22Rv1 (cell line): Measurements from ENCODE around the gene WDFY2.

Experiments
- CTCF ChIP-seq: fragments of 450-650 bp; IDR thresholded peaks from 2 replicates; pipeline ENCODE4 v1.5.1; 2017; ENCODE audit warnings: mild to moderate bottlenecking
- ZFX ChIP-seq: fragments of 450-650 bp; IDR thresholded peaks from 2 replicates; pipeline ENCODE4 v1.6.1; 2017; ENCODE audit warnings: antibody characterized with exemption, borderline replicate concordance

- no peak for TF ChIP-seq CTCF
- no peak for TF ChIP-seq ZFX
Measured at GRCh38 chr13:51542346-51543242, 41.7 kb upstream of the WDFY2 start.
